GM12801 (cell line): ENCODE measurements around the gene CCR7.

ENCODE experiments used
- TF ChIP-seq, protein P1 (sequence below): IDR thresholded peaks from one replicate; pipeline ENCODE4 v1.5.1; 2011; ENCODE audit warnings: control low read depth; ENCODE audit not compliant: insufficient read length; ENCODE audit errors: extremely low read depth

The CCR7 gene

DNA sequence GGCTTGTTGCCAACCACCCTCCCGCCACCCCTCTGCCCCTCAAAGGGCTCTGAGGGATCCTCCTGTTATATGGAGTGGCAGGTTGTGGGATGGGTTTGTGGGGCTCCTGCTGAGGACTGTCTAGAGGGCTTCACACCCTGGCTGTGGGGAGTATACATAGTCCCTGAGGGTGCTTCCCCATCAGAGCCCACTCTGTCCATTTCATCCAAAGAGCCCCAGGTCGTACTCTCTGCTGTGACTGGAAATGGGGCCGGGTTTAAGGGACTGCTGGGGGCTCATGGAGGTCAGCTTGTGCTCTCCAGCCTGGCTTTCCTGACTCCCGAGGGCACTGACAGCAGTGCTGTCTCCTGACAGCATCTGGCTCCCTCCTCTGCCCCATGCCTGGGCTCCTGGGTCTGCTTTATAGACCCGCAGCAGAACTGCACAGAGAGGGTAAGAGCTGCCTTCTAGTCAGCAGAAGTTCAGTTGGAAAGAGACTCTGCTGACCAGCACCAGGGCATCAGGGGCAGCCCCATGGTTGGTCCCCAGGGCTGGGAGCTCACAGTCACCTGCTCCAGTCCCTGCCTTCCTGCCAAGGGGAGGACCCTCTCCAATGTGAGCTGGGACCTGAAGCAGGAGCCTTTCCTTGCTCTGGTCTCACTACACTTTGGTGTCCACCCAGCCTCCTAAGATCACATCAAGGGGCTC is 46.0 kb downstream of the CCR7 start:
- TF ChIP-seq, protein P1, sequence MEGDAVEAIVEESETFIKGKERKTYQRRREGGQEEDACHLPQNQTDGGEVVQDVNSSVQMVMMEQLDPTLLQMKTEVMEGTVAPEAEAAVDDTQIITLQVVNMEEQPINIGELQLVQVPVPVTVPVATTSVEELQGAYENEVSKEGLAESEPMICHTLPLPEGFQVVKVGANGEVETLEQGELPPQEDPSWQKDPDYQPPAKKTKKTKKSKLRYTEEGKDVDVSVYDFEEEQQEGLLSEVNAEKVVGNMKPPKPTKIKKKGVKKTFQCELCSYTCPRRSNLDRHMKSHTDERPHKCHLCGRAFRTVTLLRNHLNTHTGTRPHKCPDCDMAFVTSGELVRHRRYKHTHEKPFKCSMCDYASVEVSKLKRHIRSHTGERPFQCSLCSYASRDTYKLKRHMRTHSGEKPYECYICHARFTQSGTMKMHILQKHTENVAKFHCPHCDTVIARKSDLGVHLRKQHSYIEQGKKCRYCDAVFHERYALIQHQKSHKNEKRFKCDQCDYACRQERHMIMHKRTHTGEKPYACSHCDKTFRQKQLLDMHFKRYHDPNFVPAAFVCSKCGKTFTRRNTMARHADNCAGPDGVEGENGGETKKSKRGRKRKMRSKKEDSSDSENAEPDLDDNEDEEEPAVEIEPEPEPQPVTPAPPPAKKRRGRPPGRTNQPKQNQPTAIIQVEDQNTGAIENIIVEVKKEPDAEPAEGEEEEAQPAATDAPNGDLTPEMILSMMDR, result no peak

DNA sequence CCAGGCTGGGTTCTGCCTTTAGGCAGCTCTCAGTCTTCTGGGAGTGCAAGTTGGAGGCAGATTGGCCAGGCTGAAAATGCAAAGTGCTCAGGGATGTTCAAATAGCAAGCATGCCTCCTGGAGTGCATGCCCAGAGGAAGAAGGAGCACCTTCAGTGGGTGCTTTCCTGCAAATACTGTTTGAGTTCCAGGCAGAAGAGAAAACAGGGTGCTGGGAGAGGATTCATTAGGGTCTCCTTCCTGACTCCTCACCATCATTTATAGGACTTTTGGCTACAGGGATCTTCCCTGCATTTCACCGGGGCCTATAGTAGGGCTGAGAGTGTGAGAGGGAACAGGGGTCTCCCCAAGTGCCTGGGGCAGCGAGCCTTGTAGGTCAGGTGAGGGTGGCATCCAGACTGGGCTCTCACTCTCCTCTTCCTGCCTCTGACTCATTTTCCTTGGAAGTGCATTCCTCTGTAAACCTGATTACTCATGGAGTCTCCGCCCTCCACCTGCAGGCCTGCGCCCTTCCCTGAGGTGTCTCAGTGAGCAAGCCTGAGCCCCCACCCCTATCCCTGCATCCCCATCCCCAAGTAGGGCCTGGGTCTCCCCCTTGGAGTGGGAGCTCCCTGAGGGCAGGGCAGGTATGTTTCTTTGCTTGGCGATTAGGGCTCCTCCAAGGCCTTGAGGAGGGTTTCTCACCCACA is 46.7 kb downstream of the CCR7 start:
- TF ChIP-seq, protein P1, result no peak

DNA sequence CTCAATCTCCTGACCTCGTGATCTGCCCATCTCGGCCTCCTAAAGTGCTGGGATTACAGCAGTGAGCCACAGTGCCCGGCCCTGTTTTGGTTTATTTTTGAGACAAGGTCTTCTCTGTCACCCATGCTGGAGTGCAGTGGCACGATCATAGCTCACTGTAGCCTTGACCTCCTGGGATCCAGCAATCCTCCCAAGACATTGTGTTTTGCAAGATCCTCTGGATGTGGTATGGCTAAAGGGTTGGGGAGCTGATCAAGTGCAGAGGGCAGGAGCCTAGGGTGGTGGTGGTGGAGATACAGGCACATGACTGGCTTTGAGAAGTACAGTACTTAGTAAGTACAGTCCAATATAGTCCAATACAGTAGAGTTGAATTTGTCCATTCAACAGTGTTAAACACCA is 47.3 kb downstream of the CCR7 start:
- TF ChIP-seq, protein P1, result no peak

DNA sequence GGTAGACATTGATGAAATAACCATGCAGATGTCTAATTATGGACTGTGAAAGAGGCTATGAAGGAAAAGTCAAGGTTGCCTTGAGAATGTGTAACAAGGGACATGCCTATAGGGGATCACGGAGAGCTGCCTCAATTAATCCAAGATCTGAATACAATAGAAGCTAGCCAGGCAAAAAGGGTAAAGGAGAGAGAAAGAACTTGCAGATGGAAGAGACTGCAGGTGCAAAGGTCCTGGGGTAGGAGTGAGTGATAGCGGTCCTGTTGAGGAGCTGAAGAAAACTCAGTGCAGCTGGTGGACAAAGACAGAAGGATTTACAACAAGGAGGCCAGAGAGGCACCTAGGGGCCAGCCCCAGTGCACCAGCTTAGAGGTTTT is 48.0 kb downstream of the CCR7 start:
- TF ChIP-seq, protein P1, result no peak

DNA sequence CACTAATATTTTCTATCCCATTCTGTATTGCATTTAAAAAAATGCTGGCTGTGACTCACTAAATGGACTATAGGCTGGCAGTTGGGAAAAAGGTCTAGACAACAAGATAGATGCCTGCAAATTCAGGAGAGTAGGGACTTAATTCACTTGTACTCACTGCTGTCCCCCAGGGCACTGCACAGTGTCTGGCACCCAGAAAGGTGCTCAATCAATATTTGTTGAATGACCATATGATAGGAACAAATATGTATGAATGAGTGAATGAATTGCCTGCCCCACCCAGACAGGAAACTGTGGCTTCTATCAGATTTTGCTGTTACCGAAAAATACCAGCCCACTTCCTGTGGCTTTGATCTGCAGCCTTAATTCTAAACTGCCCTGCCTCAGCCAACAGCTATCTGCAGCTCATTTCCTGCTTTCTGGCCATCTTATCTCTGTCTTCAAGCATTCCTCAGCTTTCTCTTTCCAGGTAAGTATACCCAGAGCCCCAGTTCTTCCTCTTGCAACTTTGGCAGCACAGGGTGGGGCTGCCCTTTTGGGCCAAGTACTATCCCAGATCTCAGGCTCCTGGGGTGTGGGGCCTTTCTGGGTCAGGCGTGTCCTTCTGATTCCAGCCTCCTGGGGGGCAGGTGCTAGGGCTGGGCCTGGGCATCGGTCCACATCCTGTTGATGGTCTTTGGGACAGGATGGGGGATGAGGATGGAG is 48.5 kb downstream of the CCR7 start:
- TF ChIP-seq, protein P1, result no peak

DNA sequence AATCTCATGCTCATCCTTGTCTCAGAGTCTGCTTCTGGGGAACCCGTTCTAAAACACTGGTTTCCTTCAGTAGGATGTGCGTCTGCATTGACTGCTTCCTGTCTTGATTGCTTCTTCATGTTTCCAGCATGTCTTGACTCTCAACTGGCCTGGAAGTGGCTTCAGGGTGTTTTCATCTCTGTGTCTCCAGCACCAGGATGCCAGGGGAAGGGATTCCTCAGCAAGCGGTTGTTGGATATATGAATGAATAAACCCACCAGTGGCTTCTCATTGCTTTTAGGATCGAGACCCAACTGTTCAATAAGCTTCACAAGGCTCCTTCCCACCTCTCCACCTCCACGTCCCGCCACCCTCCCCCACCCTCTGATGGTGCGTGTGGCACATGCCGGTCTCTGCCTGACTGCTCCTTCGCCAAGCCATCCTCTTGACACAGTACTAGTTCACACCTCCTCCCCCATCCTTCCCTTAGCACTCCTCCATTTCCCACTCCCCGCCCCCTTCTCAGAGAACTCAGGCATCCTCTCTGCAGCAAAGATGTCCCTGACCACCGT is 49.7 kb downstream of the CCR7 start:
- TF ChIP-seq, protein P1, result no peak

DNA sequence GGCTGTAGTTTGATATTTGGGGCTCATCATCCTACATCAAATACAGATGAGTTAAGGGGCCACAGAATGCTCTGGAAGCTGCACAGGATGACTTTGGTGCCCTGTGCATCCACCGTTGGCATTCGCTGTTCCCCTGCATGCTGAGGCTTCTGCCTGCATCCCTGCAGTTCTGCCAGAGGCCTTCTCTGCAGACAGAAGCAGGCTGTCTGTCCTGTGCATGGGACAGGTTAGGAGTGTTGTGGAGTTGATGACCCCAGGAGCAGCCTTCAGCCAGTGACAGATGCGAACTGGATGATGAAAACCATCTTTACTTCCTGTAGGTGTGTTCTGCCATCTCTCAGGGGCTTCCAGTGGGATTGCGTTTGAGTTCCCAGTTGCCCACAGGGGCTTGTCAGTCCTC is 50.3 kb downstream of the CCR7 start:
- TF ChIP-seq, protein P1, result no peak
